K562 (cell line): ENCODE data around the gene MYH6. TPM values are rescaled to one million over a fixed set of nuclear protein-coding genes. Genes with fewer than 3 reads are reported as not detected.

ENCODE experiments used
- ATAC-seq: fragments of 200-7000 bp; cut with Tn5 transposase; 3 replicates; pipeline ENCODE4 v1.9.1; 2020; ENCODE audit warnings: moderate library complexity
- BruUV-seq: library from RNA; stranded (reverse); fragments of 400-500 nt; replicated peaks from 2 replicates; lab custom pipeline; 2021; lab: Mats Ljungman, UMichigan
- CTCF ChIA-PET: fragments of 300-600 bp; formaldehyde crosslinking; extraction: SDS; loops from one replicate; lab custom pipeline; 2021; ENCODE audit warnings: low intra/inter-chr PET ratio; lab: Yijun Ruan, JAX
- POLR2A ChIA-PET: fragments of 300-600, 350-650 bp; sonication (Branson Sonifier 250); formaldehyde crosslinking; extraction: SDS; loops from one replicate; lab custom pipeline; 2021; ENCODE audit warnings: antibody characterized with exemption, inconsistent platforms; lab: Yijun Ruan, JAX
- DNase-seq, 4 experiments: peaks; one replicate each; pipeline versions ENCODE4 v3.0.0 to v3.0.0-alpha.2; 2011 to 2018; ENCODE audit warnings: low spot score in 3 of 4, mixed read lengths in 3 of 4; ENCODE audit errors: extremely low read depth in 1 of 4
- FAIRE-seq: peaks from 2 replicates; lab custom pipeline; 2011; peaks lifted over from hg19 to GRCh38; lab: Jason Lieb, UNC
- H2AFZ ChIP-seq: 2 replicates; pipeline ENCODE4 v1.6.0; 2011; ENCODE audit warnings: low read depth, low read length, control low read depth, inconsistent platforms
- H3K27ac ChIP-seq: fragments of 200-600 bp; 3 replicates; pipeline ENCODE4 v1.8.0; 2011; ENCODE audit warnings: low read depth, mild to moderate bottlenecking, control low read depth, inconsistent platforms, low read length, moderate library complexity, mixed read lengths; ENCODE audit errors: extremely low read depth
- H3K27me3 ChIP-seq, 2 experiments: fragments of 300-600 bp in 1 of 2; 2 replicates in 1 of 2; 3 replicates in 1 of 2; pipeline versions ENCODE4 v1.6.0 to v1.8.0; 2011; ENCODE audit warnings: inconsistent platforms in 2 of 2, low read length in 2 of 2, mild to moderate bottlenecking in 1 of 2, mixed read lengths in 1 of 2, moderate library complexity in 1 of 2; ENCODE audit not compliant: control insufficient read depth in 2 of 2, insufficient read depth in 2 of 2
- H3K36me3 ChIP-seq: fragments of 300-600 bp; 3 replicates; pipeline ENCODE4 v1.8.0; 2011; ENCODE audit warnings: mild to moderate bottlenecking, low read length, inconsistent platforms; ENCODE audit not compliant: control insufficient read depth, insufficient read depth
- H3K4me1 ChIP-seq, 2 experiments: fragments of 200-600 bp in 1 of 2; replicated peaks in 1 of 2; 2 replicates in 1 of 2; 3 replicates in 1 of 2; pipeline versions ENCODE4 v1.5.1 to v1.8.0; 2011; ENCODE audit warnings: inconsistent platforms in 2 of 2, low read length in 2 of 2, mild to moderate bottlenecking in 1 of 2, mixed read lengths in 1 of 2, moderate library complexity in 1 of 2; ENCODE audit not compliant: control insufficient read depth in 2 of 2, insufficient read depth in 2 of 2
- H3K4me2 ChIP-seq: 2 replicates; pipeline ENCODE4 v1.6.1; 2011; ENCODE audit warnings: low read length, control low read depth, inconsistent platforms, mixed read lengths; ENCODE audit not compliant: insufficient read depth
- H3K4me3 ChIP-seq: fragments of 200-600 bp; sonication (generic), shearing (Covaris generic); 2 replicates; pipeline ENCODE4 v1.5.1; 2016; ENCODE audit warnings: control low read depth, inconsistent platforms
- H3K79me2 ChIP-seq: fragments of 200-600 bp; 3 replicates; pipeline ENCODE4 v1.8.0; 2011; ENCODE audit warnings: low read length, inconsistent platforms; ENCODE audit not compliant: control insufficient read depth, insufficient read depth
- H3K9ac ChIP-seq, 2 experiments: 2 replicates each; pipeline versions ENCODE4 v1.6.0 to v1.6.1; 2011; ENCODE audit warnings: low read depth in 2 of 2, low read length in 2 of 2, control low read depth in 1 of 2, inconsistent platforms in 1 of 2, mild to moderate bottlenecking in 1 of 2, mixed read lengths in 1 of 2; ENCODE audit not compliant: insufficient read depth in 1 of 2
- H3K9me1 ChIP-seq: one replicate; pipeline ENCODE4 v1.6.0; 2011; ENCODE audit warnings: inconsistent platforms, mild to moderate bottlenecking, low read length, moderate library complexity; ENCODE audit not compliant: control insufficient read depth, insufficient read depth
- H3K9me3 ChIP-seq: replicated peaks from 2 replicates; pipeline ENCODE4 v1.5.1; 2011; ENCODE audit warnings: low read depth, low read length, inconsistent platforms; ENCODE audit not compliant: control insufficient read depth, insufficient read depth
- H4K20me1 ChIP-seq: replicated peaks from 2 replicates; pipeline ENCODE4 v1.6.1; 2011; ENCODE audit warnings: low read length, inconsistent platforms, mixed read lengths; ENCODE audit not compliant: control insufficient read depth, insufficient read depth
- BDP1 ChIP-seq: IDR thresholded peaks from 3 replicates; pipeline ENCODE4 v1.6.1; 2011; ENCODE audit not compliant: insufficient read length, insufficient read depth
- BRD4 ChIP-seq: fragments of 200-600 bp; sonication (generic); IDR thresholded peaks from 2 replicates; pipeline ENCODE4 v1.6.1; 2017; ENCODE audit warnings: inconsistent platforms
- EP300 ChIP-seq: IDR thresholded peaks from 2 replicates; pipeline ENCODE4 v1.6.1; 2012; ENCODE audit warnings: low read length, improper control_type of control experiment
- GATAD2B ChIP-seq: fragments of 450-650 bp; IDR thresholded peaks from 2 replicates; pipeline ENCODE4 v1.6.1; 2017; ENCODE audit warnings: mild to moderate bottlenecking, borderline replicate concordance
- LEF1 ChIP-seq: fragments of 450-650 bp; IDR thresholded peaks from 2 replicates; pipeline ENCODE4 v1.6.1; 2016; ENCODE audit warnings: mild to moderate bottlenecking
- MLLT1 ChIP-seq, 2 experiments: fragments of 450-650 bp; IDR thresholded peaks; 2 replicates each; pipeline ENCODE4 v1.6.1; 2016
- NCOR1 ChIP-seq: fragments of 450-650 bp; IDR thresholded peaks from 2 replicates; pipeline ENCODE4 v1.6.1; 2016; ENCODE audit warnings: mild to moderate bottlenecking, moderate library complexity
- NEUROD1 ChIP-seq: fragments of 150-350 bp; IDR thresholded peaks from 2 replicates; pipeline ENCODE4 v1.6.1; 2014; ENCODE audit warnings: borderline replicate concordance, low read length, low read depth; ENCODE audit not compliant: partially characterized antibody
- NFYB ChIP-seq: IDR thresholded peaks from 2 replicates; pipeline ENCODE4 v1.6.1; 2011; ENCODE audit warnings: mild to moderate bottlenecking, moderate library complexity; ENCODE audit not compliant: insufficient read length; ENCODE audit errors: extremely low read depth
- POLR2A ChIP-seq: fragments of 450-650 bp; conservative IDR thresholded peaks from 2 replicates; pipeline ENCODE4 v1.6.1; 2016
- RCOR1 ChIP-seq, 2 experiments: IDR thresholded peaks; 2 replicates each; pipeline ENCODE4 v1.6.1; 2012; ENCODE audit warnings: low read depth in 2 of 2, low read length in 2 of 2, borderline replicate concordance in 1 of 2, improper control_type of control experiment in 1 of 2
- RFX7 ChIP-seq: fragments of 250-450 bp; sonication (Bioruptor Pico); IDR thresholded peaks from 2 replicates; pipeline ENCODE4 v1.5.1; 2021; ENCODE audit warnings: mild to moderate bottlenecking
- SAFB2 ChIP-seq: fragments of 200-400 bp; formaldehyde crosslinking; IDR thresholded peaks from 2 replicates; pipeline ENCODE4 v1.6.1; 2018; ENCODE audit warnings: borderline replicate concordance, low read length, low read depth, moderate library complexity; ENCODE audit not compliant: severe bottlenecking
- SMARCA4 ChIP-seq: fragments of 450-650 bp; IDR thresholded peaks from 2 replicates; pipeline ENCODE4 v1.6.1; 2016
- SMARCE1 ChIP-seq: fragments of 450-650 bp; IDR thresholded peaks from 2 replicates; pipeline ENCODE4 v1.7.1; 2016; ENCODE audit warnings: mild to moderate bottlenecking
- SPI1 ChIP-seq: IDR thresholded peaks from 2 replicates; pipeline ENCODE4 v1.6.1; 2011; ENCODE audit warnings: low read depth, low read length, control low read depth, borderline replicate concordance
- STAT5A ChIP-seq: IDR thresholded peaks from 2 replicates; pipeline ENCODE4 v1.6.1; 2012; ENCODE audit warnings: low read length, inconsistent platforms, borderline replicate concordance
- TEAD4 ChIP-seq, 2 experiments: sonication (generic) in 1 of 2; formaldehyde crosslinking in 1 of 2; IDR thresholded peaks; 2 replicates each; pipeline versions ENCODE4 v1.6.1 to v1.8.0; 2012 to 2022; ENCODE audit warnings: borderline replicate concordance in 1 of 2, inconsistent platforms in 1 of 2, low read length in 1 of 2, mild to moderate bottlenecking in 1 of 2, missing genetic modification reagents in 1 of 2
- VEZF1 ChIP-seq: fragments of 200-800 bp; sonication (Bioruptor generic); IDR thresholded peaks from 2 replicates; pipeline ENCODE4 v1.6.1; 2017; ENCODE audit warnings: missing genetic modification characterization, missing compliant biosample characterization
- ZNF431 ChIP-seq: sonication (generic); formaldehyde crosslinking; IDR thresholded peaks from 2 replicates; pipeline ENCODE4 v1.8.0; 2022; ENCODE audit warnings: mild to moderate bottlenecking, missing genetic modification reagents
- ZNF589 ChIP-seq: fragments of 200-800 bp; sonication (Bioruptor generic); IDR thresholded peaks from 2 replicates; pipeline ENCODE4 v1.6.1; 2016; ENCODE audit warnings: low read depth, missing genetic modification characterization, missing compliant biosample characterization
- ZNF778 ChIP-seq: fragments of 450-650 bp; formaldehyde crosslinking; IDR thresholded peaks from 2 replicates; pipeline ENCODE4 v1.4.0; 2020; ENCODE audit warnings: mild to moderate bottlenecking, moderate library complexity
- WGBS: fragments of 100-300 bp; shearing (Covaris generic); methylation state at CpG from one replicate; pipeline ENCODE4 v1.1.6; 2016; ENCODE audit warnings: low coverage, mixed read lengths; ENCODE audit not compliant: insufficient coverage; ENCODE audit errors: missing lambda C conversion rate; 5-methylcytosine and 5-hydroxymethylcytosine counted together
- in situ Hi-C: fragments of 300-500 bp; cut with MboI; formaldehyde crosslinking; loops from 4 replicates; pipeline ENCODE4 v1.15.0; 2018; ENCODE audit warnings: inconsistent platforms, mixed read lengths
- intact Hi-C: fragments of 100-400 bp; cut with micrococcal nuclease; formaldehyde crosslinking; loops from 2 replicates; pipeline ENCODE4 v1.14.2; 2022
- polyA plus RNA-seq, 8 experiments: library from polyadenylated mRNA; depleted of rRNA in 4 of 8; stranded (reverse) in 5 of 8; unstranded in 3 of 8; fragments of >200 nt; fragmentation: Nextera tagmentation in 2 of 8; fragmentation: Illumina TruSeq in 1 of 8; extraction: Ambion mirVana in 2 of 8; extraction: Trizol in 1 of 8; gene quantifications; 2 replicates each; pipeline versions ENCODE4 v1.2.1 to v1.2.3, GENCODE V29; 2011 to 2014; ENCODE audit warnings: inconsistent platforms in 1 of 8, missing spikeins in 1 of 8
- total RNA-seq, 7 experiments: library from RNA; depleted of rRNA in 6 of 7; stranded (reverse); fragments of >200 nt in 6 of 7; fragmentation: Illumina TruSeq in 2 of 7; extraction: Trizol in 2 of 7; gene quantifications; 2 replicates each; pipeline versions ENCODE4 v1.2.1 to v1.2.3, GENCODE V29; 2011 to 2021; ENCODE audit warnings: low replicate concordance in 1 of 7

Gene MYH6
- total and polyA plus RNA-seq, 9 of the 15 experiments (the other 6 are each of a cell fraction or from before 2014, with no cell fraction given), result not detected

- 0% methylated on average over 1 of the region's 1 CpG for WGBS
- TF ChIP-seq BDP1, result no peak
- TF ChIP-seq ZNF778 (CRISPR knock-in tag), result no peak
- 0 out of 2 replicates have a peak, but pooled peaks have one; percentile 23 for TF ChIP-seq GATAD2B
- TF ChIP-seq SMARCE1, result peak; percentile 59; the same call in 1 of the 2 replicates
- 0 out of 2 replicates have a peak, but pooled peaks have one; percentile 14 for TF ChIP-seq VEZF1 (CRISPR knock-in tag)
- no peak for TF ChIP-seq BRD4
- TF ChIP-seq NCOR1, result peak; percentile 81
- TF ChIP-seq SMARCA4, result peak; percentile 90
- TF ChIP-seq STAT5A, result peak; percentile 59
- TF ChIP-seq ZNF589 (CRISPR knock-in tag), result 0 out of 2 replicates have a peak, but pooled peaks have one; percentile 26
- TF ChIP-seq POLR2A, result peak; percentile 42; the same call in 1 of the 2 replicates
- no peak for TF ChIP-seq NFYB
- TF ChIP-seq TEAD4 (IDR thresholded peaks at IDR 0.05; ENCODE audit: low read length), result peak; percentile 88
- TF ChIP-seq TEAD4 (CRISPR knock-in tag; IDR thresholded peaks at IDR 0.05; ENCODE audit: borderline replicate concordance), result no peak
- no peak for TF ChIP-seq RFX7
- no peak for TF ChIP-seq ZNF431 (CRISPR knock-in tag)
- TF ChIP-seq NEUROD1, result peak; percentile 40
- TF ChIP-seq SAFB2, result no peak
- TF ChIP-seq SPI1, result peak; percentile 64
- TF ChIP-seq LEF1, result peak; percentile 84
- TF ChIP-seq RCOR1 (IDR thresholded peaks at IDR 0.05; ENCODE audit: borderline replicate concordance in 1 of 2, low read depth in 2 of 2, low read length in 2 of 2), result peak in 1 of 2 experiments; percentile 78; a peak in 2 of 4 replicates
- TF ChIP-seq EP300, result peak; percentile 82
- peak in 1 of 2 experiments; percentile 41; a peak in 1 of 4 replicates for TF ChIP-seq MLLT1 (IDR thresholded peaks at IDR 0.05)
Observed at GRCh38 chr14:23454445-23454856, 46.4 kb upstream of the MYH6 start.

More at GRCh38 chr14:23454445-23454856, 46.4 kb upstream of the MYH6 start:
- Histone ChIP-seq H3K9ac (peak overlapping the region in 1 of 2 experiments; percentile 58; a peak in 2 of 4 replicates), H3K27me3 (no peaks in the 10 kb centered on the region), H4K20me1 (no peaks in the 10 kb centered on the region), H3K9me3 (peaks cover 2% of the 10 kb centered on the region; the same call in 1 of the 2 replicates), H2AFZ (peak overlapping the region; percentile 71), H3K4me1 (peaks cover 3 to 10% of the 10 kb centered on the region in 2 experiments; a peak in 2 of 5 replicates), H3K79me2 (no peaks in the 10 kb centered on the region), H3K4me3 (no peak overlapping the region), H3K27ac (peak overlapping the region; percentile 83), H3K4me2 (peak overlapping the region; percentile 68), H3K9me1 (no peaks in the 10 kb centered on the region), H3K36me3 (no peaks in the 10 kb centered on the region)
- peak; percentile 99 for ATAC-seq
- intact Hi-C loops (loop anchor here (10.0 kb wide), 1 partner anchor 130 kb away; the partner anchor contains the start of gene PABPN1), in situ Hi-C loops (no loop called here)
- DNase-seq, result peak; percentile 43 to 89 (median 67)
- POLR2A ChIA-PET, result interaction anchor here (0.6 to 1.7 kb wide), 5 partner anchors 11 to 377 kb away, joined by 3 to 5 read pairs (median 3); no protein-coding TSS in a partner anchor
- no TSS peak for BruUV-seq
- peak; percentile 97 for FAIRE-seq
- CTCF ChIA-PET, result no interaction called here
